ENCODE results near the gene HOXA3.

DNA sequence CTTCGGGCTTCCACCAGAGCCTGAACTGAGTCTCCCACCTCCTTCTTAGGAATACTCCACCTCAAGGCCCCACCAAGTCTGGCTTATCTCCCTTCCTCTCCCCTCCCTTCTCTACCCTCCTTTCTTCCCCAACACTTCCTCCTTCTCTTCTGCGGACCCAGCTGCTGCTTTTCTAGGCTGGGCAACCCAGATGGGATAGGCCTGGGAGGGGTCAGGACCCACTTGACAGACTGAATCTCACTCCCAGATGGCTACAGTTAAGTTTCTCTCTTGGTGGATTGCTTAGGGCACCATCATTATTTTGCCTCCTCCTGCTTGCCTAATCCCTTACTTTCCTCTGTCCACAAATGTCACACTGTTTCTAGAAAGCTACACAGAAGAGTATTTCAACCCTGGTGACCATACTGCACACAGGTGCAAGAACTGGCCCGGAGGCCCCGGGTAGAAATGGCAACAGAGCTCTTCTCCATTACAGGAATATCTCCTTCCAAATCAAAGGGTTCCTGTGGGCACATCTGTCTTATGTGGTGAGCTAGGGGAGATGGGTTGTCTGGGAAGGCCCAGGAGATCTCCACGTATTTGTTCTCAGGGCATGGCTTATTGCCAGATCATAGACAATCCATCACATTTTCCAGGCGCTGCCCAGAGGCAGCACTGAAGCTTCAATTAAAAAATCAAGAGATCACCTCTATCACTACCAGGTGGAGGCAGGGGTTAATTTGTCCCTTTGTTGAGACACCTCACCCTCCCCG is 37.8 kb upstream of the HOXA3 start:
- TF ChIP-seq, protein P1, sequence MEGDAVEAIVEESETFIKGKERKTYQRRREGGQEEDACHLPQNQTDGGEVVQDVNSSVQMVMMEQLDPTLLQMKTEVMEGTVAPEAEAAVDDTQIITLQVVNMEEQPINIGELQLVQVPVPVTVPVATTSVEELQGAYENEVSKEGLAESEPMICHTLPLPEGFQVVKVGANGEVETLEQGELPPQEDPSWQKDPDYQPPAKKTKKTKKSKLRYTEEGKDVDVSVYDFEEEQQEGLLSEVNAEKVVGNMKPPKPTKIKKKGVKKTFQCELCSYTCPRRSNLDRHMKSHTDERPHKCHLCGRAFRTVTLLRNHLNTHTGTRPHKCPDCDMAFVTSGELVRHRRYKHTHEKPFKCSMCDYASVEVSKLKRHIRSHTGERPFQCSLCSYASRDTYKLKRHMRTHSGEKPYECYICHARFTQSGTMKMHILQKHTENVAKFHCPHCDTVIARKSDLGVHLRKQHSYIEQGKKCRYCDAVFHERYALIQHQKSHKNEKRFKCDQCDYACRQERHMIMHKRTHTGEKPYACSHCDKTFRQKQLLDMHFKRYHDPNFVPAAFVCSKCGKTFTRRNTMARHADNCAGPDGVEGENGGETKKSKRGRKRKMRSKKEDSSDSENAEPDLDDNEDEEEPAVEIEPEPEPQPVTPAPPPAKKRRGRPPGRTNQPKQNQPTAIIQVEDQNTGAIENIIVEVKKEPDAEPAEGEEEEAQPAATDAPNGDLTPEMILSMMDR (IDR thresholded peaks at IDR 0.05): no peak
- TF ChIP-seq POLR2A (IDR thresholded peaks at IDR 0.05): no peak

Data from lower leg skin (tissue), 3 donors.